OCI-LY7 (cell line): ENCODE results near the gene HPSE2. TPM values are rescaled to one million over a fixed set of nuclear protein-coding genes. Genes with fewer than 3 reads are reported as not detected.

Experiments used
- BruUV-seq: library from RNA; stranded (reverse); fragments of 400-500 nt; replicated peaks from 2 replicates; lab custom pipeline; 2021; lab: Mats Ljungman, UMichigan
- CTCF ChIA-PET: fragments of 300-600 bp; sonication (Branson Sonifier 250); formaldehyde crosslinking; loops from one replicate; lab custom pipeline; 2022; ENCODE audit warnings: antibody characterized with exemption; ENCODE audit not compliant: unreplicated experiment; lab: Charles Lee
- POLR2A ChIA-PET: fragments of 300-600 bp; sonication (Branson Sonifier 250); formaldehyde crosslinking; loops from one replicate; lab custom pipeline; 2022; ENCODE audit warnings: antibody characterized with exemption; lab: Charles Lee
- DNase-seq: peaks from one replicate; pipeline ENCODE4 v3.0.0-alpha.2; 2015; ENCODE audit warnings: low spot score
- H2AFZ ChIP-seq: fragments of 200-600 bp; sonication (generic), shearing (Covaris generic); 2 replicates; pipeline ENCODE4 v1.6.1; 2014; ENCODE audit warnings: mild to moderate bottlenecking, antibody characterized with exemption, low read length, moderate library complexity
- H3K27ac ChIP-seq: fragments of 200-600 bp; sonication (generic); 2 replicates; pipeline ENCODE4 v1.5.1; 2014; ENCODE audit warnings: mixed run types, low read depth, mild to moderate bottlenecking, moderate library complexity, low read length, inconsistent platforms; ENCODE audit not compliant: poor library complexity, severe bottlenecking
- H3K36me3 ChIP-seq: fragments of 200-600 bp; sonication (generic); 2 replicates; pipeline ENCODE4 v1.6.1; 2014; ENCODE audit warnings: mild to moderate bottlenecking, antibody characterized with exemption, low read length, moderate library complexity, mixed read lengths; ENCODE audit not compliant: insufficient read depth
- H3K4me1 ChIP-seq: fragments of 200-600 bp; sonication (generic); 2 replicates; pipeline ENCODE4 v1.5.1; 2014; ENCODE audit warnings: mild to moderate bottlenecking, low read length; ENCODE audit not compliant: insufficient read depth, poor library complexity, severe bottlenecking
- H3K4me2 ChIP-seq: fragments of 200-600 bp; sonication (generic); 2 replicates; pipeline ENCODE4 v1.6.1; 2014; ENCODE audit warnings: mild to moderate bottlenecking, low read length
- H3K4me3 ChIP-seq: fragments of 200-600 bp; sonication (generic); 2 replicates; pipeline ENCODE4 v1.5.1; 2014; ENCODE audit warnings: mild to moderate bottlenecking, low read depth, low read length; ENCODE audit not compliant: poor library complexity, severe bottlenecking
- H3K79me2 ChIP-seq: fragments of 200-600 bp; sonication (generic); 2 replicates; pipeline ENCODE4 v1.6.1; 2016; ENCODE audit warnings: low read depth, mild to moderate bottlenecking, low read length, moderate library complexity, mixed read lengths; ENCODE audit not compliant: insufficient read depth
- H3K9me2 ChIP-seq: fragments of 200-600 bp; sonication (generic); 2 replicates; pipeline ENCODE4 v1.6.1; 2016; ENCODE audit warnings: mild to moderate bottlenecking, low read length, mixed read lengths; ENCODE audit not compliant: insufficient read depth
- H3K9me3 ChIP-seq: fragments of 200-600 bp; sonication (generic); 2 replicates; pipeline ENCODE4 v1.6.1; 2014; ENCODE audit warnings: mild to moderate bottlenecking, mixed run types, low read length, mixed read lengths
- H4K20me1 ChIP-seq: fragments of 200-600 bp; sonication (generic); 2 replicates; pipeline ENCODE4 v1.6.1; 2014; ENCODE audit warnings: mild to moderate bottlenecking, antibody characterized with exemption, low read length, moderate library complexity, mixed read lengths; ENCODE audit not compliant: insufficient read depth
- EZH2phosphoT487 ChIP-seq: fragments of 200-600 bp; sonication (generic); IDR thresholded peaks from 2 replicates; pipeline ENCODE4 v1.6.1; 2018; ENCODE audit warnings: low read depth, borderline replicate concordance, mild to moderate bottlenecking, mixed run types, antibody characterized with exemption, low read length, moderate library complexity, mixed read lengths
- intact Hi-C: fragments of 100-400 bp; cut with micrococcal nuclease; formaldehyde crosslinking; loops from one replicate; pipeline ENCODE4 v1.10.0; 2022; ENCODE audit not compliant: unreplicated experiment
- total RNA-seq, 2 experiments: library from RNA; depleted of rRNA in 1 of 2; stranded (reverse); fragments of >200 nt in 1 of 2; shearing (Covaris generic) in 1 of 2; gene quantifications; 2 replicates each; pipeline ENCODE4 v1.2.3, GENCODE V29; 2014 to 2022
- TF ChIP-seq, protein P1 (sequence below): fragments of 200-600 bp; sonication (generic); conservative IDR thresholded peaks from 2 replicates; pipeline ENCODE4 v1.5.1; 2014; ENCODE audit warnings: mild to moderate bottlenecking, antibody characterized with exemption, low read length, moderate library complexity, mixed read lengths

HPSE2 gene
- total RNA-seq, 2 experiments from 2014 or later = not detected

DNA sequence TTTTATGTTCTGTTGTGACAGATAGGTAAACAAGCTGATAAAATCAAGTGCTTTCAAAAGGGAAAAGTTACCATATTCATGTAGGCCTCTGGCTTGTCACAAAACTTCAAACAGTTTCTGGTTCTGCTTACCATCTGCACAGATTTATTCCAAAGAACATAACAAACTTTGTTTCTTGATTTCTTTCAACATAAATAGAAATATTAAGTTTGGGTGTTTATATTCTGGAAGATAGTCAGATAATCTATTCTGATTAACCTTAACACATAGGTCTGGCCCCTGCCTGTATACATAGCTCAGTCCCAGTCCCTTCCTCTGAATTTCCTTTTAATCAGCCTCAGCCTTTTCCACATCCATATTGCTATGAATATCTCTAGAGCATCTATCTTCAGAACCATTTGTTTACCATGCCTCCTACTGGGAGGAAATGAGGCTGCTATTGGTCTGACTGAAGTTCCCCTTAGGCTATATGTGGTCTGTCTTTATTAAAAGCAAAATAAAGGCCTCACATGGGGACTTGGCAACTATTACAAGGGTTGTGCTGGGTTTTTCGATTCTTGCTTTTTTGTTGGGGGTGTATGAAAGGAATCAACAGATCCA is 319.0 kb downstream of the HPSE2 start:
- no peak overlapping the region for H3K27ac ChIP-seq
- no peaks in the 10 kb centered on the region for H3K4me1 ChIP-seq
- no peak overlapping the region for H3K4me2 ChIP-seq
- no peak for DNase-seq
- TF ChIP-seq, protein P1, sequence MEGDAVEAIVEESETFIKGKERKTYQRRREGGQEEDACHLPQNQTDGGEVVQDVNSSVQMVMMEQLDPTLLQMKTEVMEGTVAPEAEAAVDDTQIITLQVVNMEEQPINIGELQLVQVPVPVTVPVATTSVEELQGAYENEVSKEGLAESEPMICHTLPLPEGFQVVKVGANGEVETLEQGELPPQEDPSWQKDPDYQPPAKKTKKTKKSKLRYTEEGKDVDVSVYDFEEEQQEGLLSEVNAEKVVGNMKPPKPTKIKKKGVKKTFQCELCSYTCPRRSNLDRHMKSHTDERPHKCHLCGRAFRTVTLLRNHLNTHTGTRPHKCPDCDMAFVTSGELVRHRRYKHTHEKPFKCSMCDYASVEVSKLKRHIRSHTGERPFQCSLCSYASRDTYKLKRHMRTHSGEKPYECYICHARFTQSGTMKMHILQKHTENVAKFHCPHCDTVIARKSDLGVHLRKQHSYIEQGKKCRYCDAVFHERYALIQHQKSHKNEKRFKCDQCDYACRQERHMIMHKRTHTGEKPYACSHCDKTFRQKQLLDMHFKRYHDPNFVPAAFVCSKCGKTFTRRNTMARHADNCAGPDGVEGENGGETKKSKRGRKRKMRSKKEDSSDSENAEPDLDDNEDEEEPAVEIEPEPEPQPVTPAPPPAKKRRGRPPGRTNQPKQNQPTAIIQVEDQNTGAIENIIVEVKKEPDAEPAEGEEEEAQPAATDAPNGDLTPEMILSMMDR = no peak
- no peak for TF ChIP-seq EZH2phosphoT487
- ChIA-PET POLR2A (no interaction called here), CTCF (no interaction called here)
- H3K36me3 ChIP-seq = no peaks in the 10 kb centered on the region
- H3K4me3 ChIP-seq = no peak overlapping the region
- no TSS peak for BruUV-seq
- no peaks in the 10 kb centered on the region for H3K79me2 ChIP-seq
- H4K20me1 ChIP-seq = no peaks in the 10 kb centered on the region
- H3K9me2 ChIP-seq = no peaks in the 10 kb centered on the region
- intact Hi-C loops = no loop called here
- no peaks in the 10 kb centered on the region for H3K9me3 ChIP-seq
- no peak overlapping the region for H2AFZ ChIP-seq

DNA sequence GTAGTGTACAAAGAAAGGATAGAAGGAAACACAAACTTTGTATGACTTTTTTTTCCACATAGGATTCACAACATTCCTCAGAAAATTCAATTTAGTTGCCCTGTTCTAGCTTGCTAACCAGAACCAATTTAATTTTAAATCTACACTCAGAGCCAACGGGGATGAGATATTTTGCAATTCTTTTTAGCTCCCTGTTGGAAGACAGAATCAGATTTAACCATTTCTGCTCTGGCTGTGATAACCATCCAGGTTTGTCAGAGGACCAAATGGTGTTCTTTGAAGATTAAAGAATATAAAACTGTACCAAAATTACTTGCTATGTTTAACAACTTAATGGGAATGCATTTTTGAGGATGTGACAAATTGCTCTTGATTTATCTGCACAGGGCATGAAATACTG is 319.7 kb downstream of the HPSE2 start:
- no TSS peak for BruUV-seq
- Histone ChIP-seq H2AFZ (no peak overlapping the region), H3K4me2 (no peak overlapping the region), H3K27ac (no peak overlapping the region), H3K36me3 (no peaks in the 10 kb centered on the region), H3K4me3 (no peak overlapping the region), H3K4me1 (no peaks in the 10 kb centered on the region), H3K9me2 (no peaks in the 10 kb centered on the region), H3K79me2 (no peaks in the 10 kb centered on the region), H3K9me3 (no peaks in the 10 kb centered on the region), H4K20me1 (no peaks in the 10 kb centered on the region)
- TF ChIP-seq EZH2phosphoT487 = no peak
- TF ChIP-seq, protein P1 = no peak
- DNase-seq = no peak
- ChIA-PET POLR2A (no interaction called here), CTCF (no interaction called here)
- intact Hi-C loops = no loop called here

DNA sequence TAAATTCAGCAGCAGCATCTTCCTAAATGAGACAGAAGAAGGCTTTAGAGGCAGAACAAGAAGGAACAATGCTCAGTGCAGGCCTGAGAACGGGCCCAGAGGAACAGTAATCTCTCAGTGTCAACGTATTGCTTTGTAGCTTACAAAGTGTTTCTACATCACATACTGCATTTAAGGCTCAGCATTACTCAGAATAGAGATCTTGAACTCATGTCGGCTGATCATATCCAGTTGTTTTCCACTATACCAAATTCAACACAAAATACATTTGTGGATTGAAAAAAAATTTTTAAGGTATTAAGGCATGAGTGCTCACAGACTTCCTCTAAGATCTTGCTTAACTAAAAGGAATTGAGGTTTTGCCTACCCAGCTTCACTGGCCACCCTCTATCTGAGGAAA is 325.1 kb downstream of the HPSE2 start:
- Histone ChIP-seq H2AFZ (no peak overlapping the region), H3K4me2 (no peak overlapping the region), H3K9me2 (no peaks in the 10 kb centered on the region), H3K79me2 (no peaks in the 10 kb centered on the region), H3K36me3 (no peaks in the 10 kb centered on the region), H4K20me1 (no peaks in the 10 kb centered on the region), H3K9me3 (no peaks in the 10 kb centered on the region), H3K4me3 (no peak overlapping the region), H3K4me1 (no peaks in the 10 kb centered on the region), H3K27ac (no peak overlapping the region)
- TF ChIP-seq EZH2phosphoT487 = no peak
- TF ChIP-seq, protein P1 = no peak
- ChIA-PET CTCF (no interaction called here), POLR2A (no interaction called here)
- intact Hi-C loops = no loop called here
- no TSS peak for BruUV-seq
- DNase-seq = no peak
